Measurements from ENCODE around the gene RAVER2.

The RAVER2 gene

DNA sequence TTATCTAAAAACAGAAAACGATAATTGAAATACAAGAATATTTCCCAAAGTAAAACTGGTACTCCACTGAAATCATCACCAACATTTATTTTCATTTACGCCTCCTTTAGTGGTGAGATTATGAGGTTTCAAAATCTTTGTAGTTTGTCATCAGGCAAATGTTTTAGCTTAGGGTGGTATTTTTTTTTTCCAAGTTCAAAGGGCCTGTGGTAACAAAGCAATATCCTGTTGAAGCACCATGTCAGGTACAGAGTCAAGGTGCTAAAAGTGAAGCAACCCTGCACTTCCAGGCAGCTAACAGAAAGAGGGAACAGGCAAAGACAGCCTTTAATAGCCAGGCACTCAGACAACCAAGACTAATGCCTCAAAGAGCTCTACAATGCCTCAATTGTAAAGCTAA is 132.3 kb downstream of the RAVER2 start:
- no peak for TF ChIP-seq Cebpa-rat (IDR thresholded peaks at IDR 0.05)
- peaks cover 0 to 43% (median 9%) of the 10 kb centered on the region in 11 experiments; a peak in 9 of 22 replicates for H4K20me1 ChIP-seq
- H3K9ac ChIP-seq = no peak overlapping the region
- no peak overlapping the region for H3K4me3 ChIP-seq
- H3K9me3 ChIP-seq (replicated peaks in 1 of 11) = no peaks in the 10 kb centered on the region
- no peak overlapping the region for H3K4me2 ChIP-seq
- H3K36me3 ChIP-seq = peaks cover 87 to 98% (median 95%) of the 10 kb centered on the region in 11 experiments
- no peak overlapping the region for H3K27ac ChIP-seq
- no peaks in the 10 kb centered on the region for H3K27me3 ChIP-seq
- H3K4me1 ChIP-seq = no peaks in the 10 kb centered on the region

DNA sequence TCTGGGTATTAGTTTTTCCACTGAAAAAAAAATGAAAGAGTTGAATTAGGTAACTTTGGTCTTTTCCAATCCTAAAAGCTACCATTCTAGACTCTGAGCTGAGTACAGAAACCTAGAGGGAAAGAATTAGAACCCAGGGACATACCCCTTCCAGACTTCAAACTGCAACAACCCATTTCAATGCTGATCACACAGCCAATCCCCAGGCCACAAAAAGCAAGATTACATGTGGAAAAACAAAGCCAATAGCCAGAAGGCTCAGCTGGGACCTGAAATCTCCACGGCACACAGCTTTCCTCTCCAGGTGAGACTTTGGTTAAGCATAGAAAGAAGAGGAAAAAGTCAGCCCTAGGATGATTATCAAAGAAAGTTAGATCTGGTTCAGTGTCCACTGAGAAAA is 132.7 kb downstream of the RAVER2 start:
- H3K4me2 ChIP-seq = no peak overlapping the region

DNA sequence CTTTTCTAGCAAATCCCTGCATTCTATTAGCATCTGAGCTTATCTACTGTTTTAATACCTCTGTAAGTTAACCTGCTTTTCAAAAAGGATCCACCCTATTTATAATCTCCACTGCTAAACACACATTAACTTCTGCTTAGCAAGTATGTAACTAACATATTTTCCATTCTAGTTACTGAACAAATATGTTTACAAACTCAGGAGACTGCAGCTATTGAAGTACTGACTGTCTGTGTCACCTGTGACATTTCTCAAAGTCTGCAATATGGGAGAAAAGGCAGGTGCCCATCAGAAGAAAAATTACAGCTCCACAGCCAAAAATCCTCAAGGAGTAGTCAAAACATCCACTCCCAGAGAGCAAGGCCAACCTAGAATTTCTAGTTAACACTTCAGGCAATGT is 133.2 kb downstream of the RAVER2 start:
- H3K4me3 ChIP-seq = no peak overlapping the region
- H3K9ac ChIP-seq = no peak overlapping the region
- H3K4me1 ChIP-seq = no peaks in the 10 kb centered on the region
- H4K20me1 ChIP-seq = peaks cover 0 to 50% (median 13%) of the 10 kb centered on the region in 11 experiments; a peak in 10 of 22 replicates
- no peak overlapping the region for H3K4me2 ChIP-seq
- no peak for TF ChIP-seq Cebpa-rat (IDR thresholded peaks at IDR 0.05)
- no peaks in the 10 kb centered on the region for H3K27me3 ChIP-seq
- H3K9me3 ChIP-seq (replicated peaks in 1 of 11) = no peaks in the 10 kb centered on the region
- H3K36me3 ChIP-seq = peaks cover 88 to 98% (median 96%) of the 10 kb centered on the region in 11 experiments
- no peak overlapping the region for H3K27ac ChIP-seq

More for the DNA sequence above, 132.7 kb downstream of the RAVER2 start:
- H3K27ac ChIP-seq = no peak overlapping the region
- H3K9me3 ChIP-seq (replicated peaks in 1 of 11) = no peaks in the 10 kb centered on the region
- H3K27me3 ChIP-seq = no peaks in the 10 kb centered on the region
- H3K4me1 ChIP-seq = no peaks in the 10 kb centered on the region
- H3K9ac ChIP-seq = no peak overlapping the region
- TF ChIP-seq Cebpa-rat (IDR thresholded peaks at IDR 0.05) = no peak
- peaks cover 0 to 45% (median 9%) of the 10 kb centered on the region in 11 experiments; a peak in 9 of 22 replicates for H4K20me1 ChIP-seq
- no peak overlapping the region for H3K4me3 ChIP-seq
- H3K36me3 ChIP-seq = peaks cover 88 to 98% (median 96%) of the 10 kb centered on the region in 11 experiments

GRCh38 chr1:64878931-64879611 is 134.2 kb downstream of the RAVER2 start:
- H3K9ac ChIP-seq = no peak overlapping the region
- H3K4me3 ChIP-seq = no peak overlapping the region
- TF ChIP-seq Cebpa-rat (IDR thresholded peaks at IDR 0.05) = no peak
- no peaks in the 10 kb centered on the region for H3K4me1 ChIP-seq
- H3K4me2 ChIP-seq = no peak overlapping the region
- H4K20me1 ChIP-seq = peaks cover 0 to 59% (median 18%) of the 10 kb centered on the region in 11 experiments; a peak in 13 of 22 replicates
- H3K27me3 ChIP-seq = no peaks in the 10 kb centered on the region
- no peaks in the 10 kb centered on the region for H3K9me3 ChIP-seq (replicated peaks in 1 of 11)
- H3K27ac ChIP-seq = no peak overlapping the region
- H3K36me3 ChIP-seq = peaks cover 88 to 98% (median 95%) of the 10 kb centered on the region in 11 experiments

- Histone ChIP-seq H3K9me3 (replicated peaks in 1 of 11) (no peaks in the 10 kb centered on the region), H3K27ac (no peak overlapping the region), H3K4me3 (no peak overlapping the region), H3K4me1 (no peaks in the 10 kb centered on the region), H3K36me3 (peaks cover 87 to 98% (median 95%) of the 10 kb centered on the region in 11 experiments), H3K4me2 (no peak overlapping the region), H4K20me1 (peaks cover 0 to 61% (median 32%) of the 10 kb centered on the region in 11 experiments; a peak in 16 of 22 replicates), H3K27me3 (no peaks in the 10 kb centered on the region), H3K9ac (no peak overlapping the region)
- no peak for TF ChIP-seq Cebpa-rat (IDR thresholded peaks at IDR 0.05)
These were observed 135.6 kb downstream of the RAVER2 start for GRCh38 chr1:64880449-64880848.

- Histone ChIP-seq H3K4me2 (no peak overlapping the region), H3K27ac (no peak overlapping the region)
- TF ChIP-seq Cebpa-rat (IDR thresholded peaks at IDR 0.05) = no peak
These were observed 136.4 kb downstream of the RAVER2 start for GRCh38 chr1:64881281-64881680.

More at GRCh38 chr1:64881281-64881680, 136.4 kb downstream of the RAVER2 start:
- no peaks in the 10 kb centered on the region for H3K27me3 ChIP-seq
- no peak overlapping the region for H3K4me3 ChIP-seq
- H3K9ac ChIP-seq = no peak overlapping the region
- H3K36me3 ChIP-seq = peaks cover 86 to 98% (median 92%) of the 10 kb centered on the region in 11 experiments
- peaks cover 0 to 69% (median 40%) of the 10 kb centered on the region in 11 experiments; a peak in 17 of 22 replicates for H4K20me1 ChIP-seq
- no peaks in the 10 kb centered on the region for H3K9me3 ChIP-seq (replicated peaks in 1 of 11)
- no peaks in the 10 kb centered on the region for H3K4me1 ChIP-seq
